NCI-H460 (cell line): ENCODE data around the gene DBF4B. TPM values are rescaled to one million over a fixed set of nuclear protein-coding genes. Genes with fewer than 3 reads are reported as not detected.
A peak's percentile ranks its signal among the peaks of the same experiment; 100 is the strongest.

Experiments
- DNase-seq: peaks from one replicate; pipeline ENCODE4 v3.0.0-alpha.2; 2016; ENCODE audit warnings: low read depth; ENCODE audit errors: extremely low read depth
- total RNA-seq: library from RNA; depleted of rRNA; stranded (reverse); fragments of >200 nt; shearing (Covaris generic); gene quantifications from 2 replicates; pipeline ENCODE4 v1.2.3, GENCODE V29; 2014

The DBF4B gene
- total RNA-seq, 1 experiment from 2014 or later: 12.9 TPM

DNA sequence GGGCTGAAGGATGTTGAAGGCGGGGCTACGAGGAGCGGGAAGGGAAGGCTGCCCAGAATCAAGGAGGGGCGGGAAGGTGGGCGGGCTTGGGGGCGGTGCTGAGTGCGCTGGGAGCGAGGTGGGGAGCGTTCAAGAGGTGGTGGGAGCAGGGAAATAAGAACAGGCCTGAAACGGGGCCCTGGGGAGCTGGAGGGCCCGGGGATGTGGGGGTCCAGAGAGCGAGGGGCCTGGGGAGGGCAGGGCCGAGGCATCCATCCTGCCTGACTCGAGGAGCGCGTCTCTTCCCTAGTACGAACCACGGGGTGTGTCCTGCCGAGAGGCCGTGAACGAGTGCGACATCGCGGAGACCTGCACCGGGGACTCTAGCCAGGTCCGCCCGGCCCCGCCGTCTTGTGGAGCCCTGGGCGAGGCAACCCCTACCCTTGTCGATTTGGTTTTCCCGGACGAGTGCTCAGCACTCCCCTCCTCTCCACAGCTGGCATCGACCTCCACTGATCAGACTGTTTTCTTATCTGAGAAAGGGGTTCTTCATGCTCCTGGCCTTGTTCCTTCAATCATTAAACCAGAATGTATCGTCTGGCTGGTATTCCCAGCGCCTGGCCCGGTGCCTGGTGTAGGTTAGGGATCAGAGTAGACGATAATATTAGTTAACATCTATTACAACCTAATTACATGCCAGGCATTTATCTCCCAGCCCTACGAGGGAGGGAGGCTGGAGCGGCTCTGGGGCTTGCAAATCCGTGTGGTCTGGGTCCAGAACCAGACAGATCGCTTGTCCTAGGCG, 67.6 kb downstream of the DBF4B start:
- no peak for DNase-seq

DNA sequence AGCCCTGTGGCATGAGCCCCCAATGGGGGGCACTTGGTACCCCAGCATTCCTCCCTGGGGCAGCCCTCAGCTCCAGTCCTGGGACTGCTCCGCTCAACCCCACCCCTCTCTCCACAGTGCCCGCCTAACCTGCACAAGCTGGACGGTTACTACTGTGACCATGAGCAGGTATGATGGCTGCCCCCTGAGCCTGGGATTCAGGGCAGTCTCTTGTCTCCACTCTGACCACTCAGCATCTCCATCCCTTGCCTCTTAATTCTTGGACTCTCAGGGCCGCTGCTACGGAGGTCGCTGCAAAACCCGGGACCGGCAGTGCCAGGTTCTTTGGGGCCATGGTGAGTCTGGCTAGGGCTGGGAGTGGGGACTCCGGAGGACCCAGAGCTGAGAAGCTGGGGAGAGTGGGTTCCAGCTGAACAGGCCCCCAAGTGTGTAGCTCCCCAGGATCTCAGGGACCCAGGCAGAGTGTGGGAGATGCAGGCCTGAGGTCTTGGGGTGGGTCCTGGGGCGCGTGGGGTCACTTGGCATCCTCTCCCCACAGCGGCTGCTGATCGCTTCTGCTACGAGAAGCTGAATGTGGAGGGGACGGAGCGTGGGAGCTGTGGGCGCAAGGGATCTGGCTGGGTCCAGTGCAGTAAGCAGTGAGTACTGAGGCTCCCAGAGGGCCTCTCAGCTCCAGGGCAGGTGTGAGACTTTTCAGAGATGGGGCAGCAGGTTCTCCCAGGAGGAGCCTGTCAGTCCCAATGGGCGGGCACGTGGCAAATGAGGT, 68.3 kb downstream of the DBF4B start:
- DNase-seq: no peak

DNA sequence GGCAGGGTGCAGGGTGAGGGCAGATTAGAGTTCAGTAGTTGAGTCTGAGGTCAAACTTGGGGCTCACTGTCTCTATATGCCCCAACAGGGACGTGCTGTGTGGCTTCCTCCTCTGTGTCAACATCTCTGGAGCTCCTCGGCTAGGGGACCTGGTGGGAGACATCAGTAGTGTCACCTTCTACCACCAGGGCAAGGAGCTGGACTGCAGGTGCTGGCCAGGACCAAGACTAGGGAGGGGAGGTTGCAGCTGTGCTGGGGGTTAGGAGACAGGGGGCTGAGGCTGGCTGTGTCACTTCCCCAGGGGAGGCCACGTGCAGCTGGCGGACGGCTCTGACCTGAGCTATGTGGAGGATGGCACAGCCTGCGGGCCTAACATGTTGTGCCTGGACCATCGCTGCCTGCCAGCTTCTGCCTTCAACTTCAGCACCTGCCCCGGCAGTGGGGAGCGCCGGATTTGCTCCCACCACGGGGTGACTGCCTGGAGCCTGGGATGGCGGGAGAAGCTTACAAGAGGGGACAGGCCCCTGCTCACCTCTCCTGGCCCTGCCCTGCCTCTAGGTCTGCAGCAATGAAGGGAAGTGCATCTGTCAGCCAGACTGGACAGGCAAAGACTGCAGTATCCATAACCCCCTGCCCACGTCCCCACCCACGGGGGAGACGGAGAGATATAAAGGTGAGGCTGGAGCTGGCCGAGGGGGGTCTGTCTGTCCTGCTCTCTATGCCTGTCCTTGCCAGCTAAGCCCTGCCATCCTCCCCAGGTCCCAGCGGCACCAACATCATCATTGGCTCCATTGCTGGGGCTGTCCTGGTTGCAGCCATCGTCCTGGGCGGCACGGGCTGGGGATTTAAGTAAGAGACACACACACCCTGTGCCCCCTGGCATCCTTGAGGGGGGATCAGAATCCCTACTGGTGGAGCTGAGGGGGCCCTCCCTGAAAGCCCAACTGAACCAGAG, 69.2 kb downstream of the DBF4B start:
- no peak for DNase-seq

DNA sequence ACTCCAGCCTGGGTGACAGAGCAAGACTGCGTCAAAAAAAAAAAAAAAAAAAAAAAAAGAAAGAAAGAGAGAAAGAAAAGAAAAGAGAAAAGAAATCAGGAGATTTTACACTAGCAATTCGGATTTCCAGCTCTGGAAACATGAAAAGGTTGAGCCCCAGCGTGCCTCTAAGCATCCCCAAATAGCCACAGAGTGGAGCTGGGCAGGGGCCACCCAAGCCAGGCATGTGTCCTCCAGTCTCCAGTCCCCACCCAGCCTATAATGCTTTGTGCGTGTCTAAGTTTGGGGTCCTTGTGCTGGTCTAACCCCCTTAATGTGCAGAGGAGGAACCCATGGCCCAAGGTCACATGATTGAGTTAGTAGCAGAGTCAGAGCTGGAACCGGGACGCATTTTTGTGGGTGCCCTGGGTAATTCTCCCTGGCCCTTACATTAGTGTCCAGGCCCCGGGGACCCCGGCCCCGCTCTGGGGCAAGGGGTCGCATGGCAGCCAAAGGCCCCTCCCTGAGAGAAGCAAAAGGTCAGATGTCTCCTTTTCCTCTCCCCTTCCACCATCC, 70.3 kb downstream of the DBF4B start:
- DNase-seq: no peak

DNA sequence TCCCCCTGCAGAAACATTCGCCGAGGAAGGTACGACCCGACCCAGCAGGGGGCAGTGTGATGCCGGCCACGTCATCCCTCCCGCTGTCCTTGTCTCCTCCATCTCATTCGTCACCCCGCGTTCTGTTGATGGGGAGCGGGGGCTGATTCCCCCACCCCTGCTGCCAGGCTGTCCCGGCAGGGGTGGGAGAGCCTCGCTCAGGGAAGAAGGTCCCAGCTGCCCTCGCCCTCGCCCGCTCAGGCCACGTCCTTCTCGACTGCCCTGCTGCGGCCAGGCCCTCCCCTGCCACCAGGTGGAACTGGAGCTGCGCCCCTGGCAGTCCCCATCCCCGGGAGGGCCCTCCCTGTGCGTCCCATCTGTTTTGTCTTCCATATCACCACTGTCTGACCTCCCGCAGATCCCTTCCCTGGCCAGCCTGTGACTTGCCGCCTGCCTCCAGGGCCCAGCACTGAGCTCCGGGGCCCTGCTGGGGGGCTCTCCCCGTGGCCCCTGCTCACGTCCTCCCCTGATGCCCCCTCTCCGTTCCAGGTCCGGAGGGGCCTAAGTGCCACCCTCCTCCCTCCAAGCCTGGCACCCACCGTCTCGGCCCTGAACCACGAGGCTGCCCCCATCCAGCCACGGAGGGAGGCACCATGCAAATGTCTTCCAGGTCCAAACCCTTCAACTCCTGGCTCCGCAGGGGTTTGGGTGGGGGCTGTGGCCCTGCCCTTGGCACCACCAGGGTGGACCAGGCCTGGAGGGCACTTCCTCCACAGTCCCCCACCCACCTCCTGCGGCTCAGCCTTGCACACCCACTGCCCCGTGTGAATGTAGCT, 71.0 kb downstream of the DBF4B start:
- peak; percentile 68 for DNase-seq

DNA sequence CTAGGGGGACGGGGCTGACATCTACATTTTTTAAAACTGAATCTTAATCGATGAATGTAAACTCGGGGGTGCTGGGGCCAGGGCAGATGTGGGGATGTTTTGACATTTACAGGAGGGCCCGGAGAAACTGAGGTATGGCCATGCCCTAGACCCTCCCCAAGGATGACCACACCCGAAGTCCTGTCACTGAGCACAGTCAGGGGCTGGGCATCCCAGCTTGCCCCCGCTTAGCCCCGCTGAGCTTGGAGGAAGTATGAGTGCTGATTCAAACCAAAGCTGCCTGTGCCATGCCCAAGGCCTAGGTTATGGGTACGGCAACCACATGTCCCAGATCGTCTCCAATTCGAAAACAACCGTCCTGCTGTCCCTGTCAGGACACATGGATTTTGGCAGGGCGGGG, 71.7 kb downstream of the DBF4B start:
- DNase-seq: no peak

DNA sequence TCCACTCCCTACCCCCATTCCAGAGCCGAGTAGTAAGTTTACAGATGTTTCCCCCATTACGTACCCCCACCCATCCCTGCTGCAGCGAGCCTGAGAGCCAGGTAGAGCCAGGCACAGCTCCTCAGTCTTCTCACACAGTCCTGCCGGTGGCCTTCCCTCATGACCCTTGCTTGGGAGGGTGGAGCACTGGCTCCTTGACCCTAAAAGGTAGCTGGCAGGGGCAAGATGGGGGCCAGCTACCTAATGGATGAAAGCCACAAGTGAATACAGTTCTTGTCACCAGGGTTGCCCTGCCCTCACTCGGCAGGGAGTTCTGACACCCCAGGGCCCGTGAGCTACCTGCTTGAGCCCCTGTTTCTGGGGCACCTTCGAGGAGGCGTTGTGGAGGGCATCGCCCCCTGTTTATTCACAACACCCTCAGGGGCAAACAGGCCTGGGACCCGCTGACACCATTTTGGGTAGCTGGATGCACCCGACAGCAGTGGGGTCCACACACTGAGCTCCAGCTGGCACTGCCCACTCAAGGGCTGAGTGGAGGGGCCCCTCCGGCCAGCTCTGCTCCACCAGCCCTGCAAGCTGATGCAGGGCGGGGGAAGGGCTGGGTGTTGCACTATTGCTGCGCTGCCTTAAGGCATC, 72.5 kb downstream of the DBF4B start:
- no peak for DNase-seq

DNA sequence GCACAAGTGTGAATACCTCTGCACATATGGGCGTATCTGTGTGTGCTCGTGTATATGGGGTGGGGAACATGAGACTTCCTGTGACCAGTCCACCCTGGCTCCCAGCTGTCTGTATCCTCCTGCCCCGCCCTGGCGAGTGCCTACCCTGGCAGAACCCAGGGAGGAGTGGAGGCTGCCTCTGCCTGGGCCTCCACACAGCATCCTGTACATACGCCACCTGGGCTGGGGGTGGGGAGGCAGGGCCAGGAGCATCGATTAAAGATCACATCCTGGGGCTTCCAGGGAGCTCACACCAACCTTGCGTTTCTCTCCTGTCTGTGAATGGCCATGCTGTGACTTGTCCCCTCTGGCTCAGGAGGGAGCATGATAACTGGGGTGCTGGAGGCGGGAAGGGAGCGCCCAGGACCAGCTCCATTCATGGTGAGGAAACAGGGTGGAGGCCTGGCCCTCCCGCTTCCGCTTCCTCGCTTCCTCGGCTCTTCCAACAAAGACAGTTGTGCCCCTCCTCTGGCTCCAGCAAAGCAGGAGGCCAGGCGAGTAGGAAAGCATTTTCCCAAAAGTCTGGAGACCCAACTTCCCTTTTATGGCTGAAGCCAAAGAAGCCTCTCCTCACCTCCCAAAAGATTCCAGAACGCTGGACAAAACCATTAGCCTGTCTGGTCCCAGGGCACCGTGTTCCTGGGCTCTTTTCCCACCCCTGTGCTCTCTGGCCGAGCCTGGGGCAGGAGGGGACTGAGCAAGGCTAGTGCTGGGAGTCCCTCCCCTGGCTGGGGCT, 73.3 kb downstream of the DBF4B start:
- no peak for DNase-seq

DNA sequence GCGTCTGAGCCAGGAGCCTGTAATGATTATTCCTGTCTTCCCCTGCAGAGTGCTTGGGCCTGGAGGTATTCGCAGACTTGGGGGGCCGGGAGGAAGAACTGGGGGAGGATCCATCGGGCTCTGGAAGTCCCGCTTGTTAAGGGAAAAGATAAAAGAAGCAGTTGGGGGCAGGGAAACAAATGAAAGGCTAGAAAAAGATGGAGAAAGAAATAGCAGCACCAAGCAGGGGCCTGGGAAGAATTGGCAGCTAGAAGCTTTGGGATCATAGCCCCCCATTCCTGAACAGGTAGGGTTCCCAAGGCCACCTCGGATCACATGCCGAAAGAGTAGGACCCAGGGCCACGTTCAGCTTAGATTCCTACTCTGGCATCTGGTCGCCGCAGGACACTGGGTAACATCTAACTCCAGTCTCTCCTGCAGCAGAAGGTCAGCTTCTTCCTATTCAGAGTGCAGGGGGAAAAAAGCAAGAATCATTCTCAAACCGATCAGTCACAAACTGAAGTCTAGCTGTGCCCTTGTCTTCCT, 73.9 kb downstream of the DBF4B start:
- no peak for DNase-seq

DNA sequence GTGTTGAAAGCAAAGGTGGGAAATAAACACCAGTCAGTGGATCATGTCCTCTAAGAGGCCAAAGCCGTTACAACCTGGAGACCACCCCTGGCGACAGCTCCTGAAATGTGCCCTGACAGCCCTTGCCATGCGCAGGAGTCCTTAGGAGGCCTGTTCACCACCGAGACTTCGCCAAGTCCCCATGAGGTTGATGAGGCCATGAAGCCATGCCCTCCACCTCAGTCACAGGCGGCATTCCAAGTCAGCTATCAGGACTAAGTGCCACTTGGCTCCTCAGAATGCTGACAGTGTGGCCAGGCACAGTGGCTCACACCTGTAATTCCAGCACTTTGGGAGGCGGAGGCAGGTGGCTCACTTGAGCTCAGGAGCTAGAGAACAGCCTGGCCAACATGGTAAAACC, 77.5 kb downstream of the DBF4B start:
- no peak for DNase-seq

DNA sequence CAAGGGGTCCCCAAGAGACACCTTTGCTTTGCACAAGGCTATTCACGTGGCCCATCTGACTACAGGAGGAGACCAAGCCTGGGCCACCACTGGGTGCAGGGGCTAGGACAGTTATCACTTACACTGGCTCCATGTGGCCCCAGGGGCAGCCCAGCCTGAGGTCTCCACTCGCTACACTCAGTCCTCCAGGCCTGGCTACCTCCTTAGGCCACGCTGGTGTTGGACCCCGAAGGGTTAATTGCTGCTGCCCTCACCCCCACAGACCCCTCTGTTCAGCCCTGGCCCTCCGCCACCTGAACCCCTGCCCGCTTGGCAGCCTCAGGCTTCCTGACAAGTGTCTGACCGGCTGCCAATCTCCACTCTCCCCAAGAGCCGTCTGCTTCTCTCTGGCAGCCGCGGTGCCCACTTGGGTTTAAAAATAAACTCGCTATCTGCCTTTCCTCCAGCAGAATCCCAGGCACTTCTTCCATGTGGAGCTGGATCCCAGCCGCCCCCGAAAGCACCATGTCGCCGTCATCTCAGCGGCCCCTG, 78.2 kb downstream of the DBF4B start:
- DNase-seq: no peak

DNA sequence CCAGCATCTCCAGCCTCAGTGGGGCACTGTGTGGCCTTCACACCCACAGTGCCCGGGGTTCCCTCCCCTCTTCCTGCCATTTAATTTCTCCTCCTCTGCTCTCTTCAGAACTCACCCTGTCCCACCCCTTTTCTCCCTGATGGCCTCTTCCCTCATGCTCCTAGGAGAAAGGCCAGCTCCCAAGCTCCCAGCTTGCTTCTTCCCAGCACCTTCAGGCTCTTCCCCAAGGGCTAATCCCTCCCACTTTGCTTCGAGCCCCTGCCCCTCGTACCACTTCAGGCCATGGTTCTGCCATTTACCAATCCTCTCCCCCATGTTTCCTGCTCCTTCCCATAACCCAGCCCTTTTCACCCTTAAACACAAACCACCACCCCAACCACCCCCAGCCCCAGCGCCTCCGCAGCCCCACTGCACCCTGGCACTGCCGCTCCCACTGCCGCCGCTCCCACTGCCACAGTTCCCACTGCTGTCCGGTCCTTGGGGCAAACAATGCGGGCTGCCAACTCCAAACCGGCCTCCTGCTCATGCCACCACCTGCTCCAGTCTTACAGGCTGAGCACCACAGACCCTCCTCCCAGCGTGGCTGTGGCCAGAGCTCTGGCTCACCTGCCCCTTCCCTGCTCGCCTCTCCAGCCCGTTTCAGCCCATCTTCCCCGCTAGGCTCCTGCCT, 78.9 kb downstream of the DBF4B start:
- DNase-seq: no peak

DNA sequence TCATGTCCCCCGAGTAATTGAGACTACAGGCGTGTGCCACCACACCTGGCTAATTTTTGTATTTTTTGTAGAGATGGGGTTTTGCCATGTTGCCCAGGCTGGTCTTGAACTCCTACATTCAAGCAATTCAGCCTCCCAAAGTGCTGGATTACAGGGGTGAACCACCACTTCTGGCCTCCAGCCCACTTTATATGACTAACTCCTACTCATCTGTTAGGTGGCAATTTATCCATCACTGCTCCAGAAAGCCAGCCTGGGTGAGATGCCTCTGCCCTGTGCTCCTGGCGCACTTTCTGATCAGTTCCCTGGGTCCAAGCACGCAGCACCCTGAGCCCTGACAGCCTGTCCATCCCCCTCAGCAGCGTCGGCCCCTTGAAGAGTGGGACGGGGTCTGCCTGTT, 79.7 kb downstream of the DBF4B start:
- DNase-seq: no peak

DNA sequence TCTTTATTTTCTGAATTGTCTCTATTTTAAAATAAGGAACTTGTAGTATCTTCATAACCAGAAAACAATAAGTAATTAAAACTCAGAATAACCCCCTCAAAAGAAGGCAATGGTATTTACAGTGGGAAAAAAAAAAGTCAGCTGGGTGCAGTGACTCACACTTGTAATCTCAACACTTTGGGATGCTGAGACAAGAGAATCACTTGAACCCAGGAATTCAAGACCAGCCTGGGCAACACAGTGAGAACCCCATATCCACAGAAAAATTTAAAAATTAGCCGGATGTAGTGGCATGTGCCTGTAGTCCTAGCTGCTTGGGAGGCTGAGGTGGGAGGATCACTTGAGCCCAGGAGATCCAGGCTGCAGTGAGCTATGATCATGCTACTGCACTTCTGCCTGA, 83.8 kb downstream of the DBF4B start:
- no peak for DNase-seq

DNA sequence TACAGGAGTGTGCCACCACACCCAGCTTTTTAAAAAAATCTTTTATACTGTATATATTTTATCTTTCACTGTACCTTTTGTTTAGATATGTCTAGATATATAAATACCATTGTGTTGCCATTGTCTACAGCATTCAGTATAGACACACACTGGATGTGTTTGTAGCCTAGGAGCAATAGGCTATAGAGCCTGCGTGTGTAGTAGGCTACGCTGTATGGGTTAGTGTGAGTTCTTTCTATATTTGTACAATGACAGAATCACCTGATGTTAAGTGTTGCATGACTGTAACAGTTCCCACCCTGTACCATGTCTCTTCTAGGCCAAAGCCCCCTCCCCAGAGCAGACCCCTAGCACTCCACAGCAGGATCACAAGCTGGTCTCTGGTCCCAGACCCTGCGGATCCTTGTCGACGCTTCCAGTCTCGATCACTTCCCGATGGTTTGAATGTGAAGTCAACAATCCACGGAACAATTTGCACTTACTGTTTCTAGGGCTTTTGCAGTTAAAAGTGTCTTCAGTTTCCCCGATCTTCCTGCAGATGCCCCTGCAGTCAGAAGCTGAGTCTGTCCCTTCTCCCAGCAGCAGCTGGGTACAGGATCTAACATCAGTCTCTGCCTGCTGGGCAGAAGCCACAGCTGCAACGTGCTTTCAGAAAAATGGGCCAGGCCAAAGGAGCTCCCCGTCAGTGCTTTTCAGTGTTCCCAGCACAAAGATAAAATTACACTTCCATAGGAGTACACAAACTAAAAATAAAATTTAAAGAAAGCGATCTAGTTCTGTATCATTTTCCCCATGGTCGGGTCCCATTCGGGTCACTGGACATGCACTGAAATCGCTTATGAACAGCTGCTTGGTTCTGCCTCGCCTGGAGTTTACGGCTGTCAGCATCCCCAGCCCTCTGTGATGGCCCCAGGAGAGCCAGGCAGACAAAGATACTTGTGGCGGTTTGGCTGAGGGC, 85.7 kb downstream of the DBF4B start:
- no peak for DNase-seq

DNA sequence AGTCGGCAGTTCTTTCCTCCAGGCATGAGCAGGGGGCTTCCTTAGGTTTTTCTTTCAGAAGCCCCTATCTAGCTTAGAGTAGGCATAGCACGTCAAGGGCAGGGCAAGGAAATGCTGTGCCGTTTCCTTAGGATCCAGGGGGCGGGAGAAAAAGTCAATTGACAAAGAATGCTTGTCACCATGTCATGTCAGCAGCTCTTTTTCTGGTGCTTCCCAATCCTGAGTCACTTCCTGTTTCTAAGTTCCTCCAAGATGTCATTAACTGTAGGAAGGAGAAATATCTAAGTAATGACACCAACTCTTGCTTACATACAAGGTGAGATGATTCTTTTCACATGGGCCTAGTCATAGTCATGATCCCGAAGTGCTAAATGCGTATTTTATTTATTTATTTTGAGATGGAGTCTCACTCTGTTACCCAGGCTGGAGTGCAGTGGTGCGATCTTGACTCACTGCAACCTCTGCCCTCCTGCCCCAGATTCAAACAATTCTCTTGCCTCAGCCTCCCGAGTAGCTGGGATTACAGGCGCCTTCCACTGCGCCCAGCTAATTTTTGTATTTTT, 86.5 kb downstream of the DBF4B start:
- peak; percentile 89 for DNase-seq
